Activated gamma-delta T cell treated with Interleukin-2 at 50 U/mL for 16 hours (primary cell): Measurements from ENCODE around the gene TMEM125.
A peak's percentile ranks its signal among the peaks of the same experiment; 100 is the strongest.

Source experiments
- DNase-seq: peaks from one replicate; pipeline ENCODE4 v3.0.0-alpha.2; 2020

The TMEM125 gene

DNA sequence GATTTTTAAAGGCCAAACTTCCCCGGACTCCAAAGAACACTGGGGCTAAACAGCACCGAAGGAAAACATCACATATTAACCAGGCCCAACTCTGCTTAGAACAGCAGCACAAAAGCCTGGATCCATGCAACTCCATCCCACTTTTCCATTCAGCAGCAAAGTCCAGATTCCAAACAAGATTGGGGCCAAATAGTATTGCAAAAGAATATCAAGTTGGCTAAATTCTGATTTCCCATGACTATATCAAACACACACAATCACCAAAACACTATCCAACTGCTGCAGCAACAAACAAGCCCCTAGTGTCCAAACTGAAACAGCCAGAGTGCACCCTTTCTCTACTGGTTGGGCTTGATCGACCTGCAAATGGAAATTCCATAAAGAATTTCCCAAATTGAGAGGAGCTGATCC, 19.4 kb upstream of the TMEM125 start:
- DNase-seq: no peak

- no peak for DNase-seq
Measured at GRCh38 chr1:43251024-43251423, 18.8 kb upstream of the TMEM125 start.

DNA sequence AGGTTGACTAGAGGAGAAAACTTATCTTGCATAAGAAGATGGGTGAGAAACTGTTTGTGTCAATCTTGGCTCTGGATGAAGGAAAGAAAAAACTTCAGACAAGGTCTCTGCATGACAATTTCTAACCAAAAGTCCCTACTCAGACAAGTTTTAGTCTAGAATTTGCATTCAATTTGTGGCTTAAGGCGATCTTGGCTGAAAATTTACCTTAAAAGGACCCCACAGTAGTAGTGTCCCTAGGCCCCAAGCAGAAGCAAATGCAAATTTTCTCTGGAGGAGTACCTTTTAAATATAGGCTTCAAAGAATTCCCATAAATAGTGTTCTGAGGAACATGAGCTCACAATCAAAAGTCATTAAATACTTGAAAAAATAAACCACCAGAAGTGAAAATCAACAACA, 17.6 kb upstream of the TMEM125 start:
- no peak for DNase-seq

- DNase-seq: no peak
Measured at GRCh38 chr1:43253173-43253572, 16.6 kb upstream of the TMEM125 start.

DNA sequence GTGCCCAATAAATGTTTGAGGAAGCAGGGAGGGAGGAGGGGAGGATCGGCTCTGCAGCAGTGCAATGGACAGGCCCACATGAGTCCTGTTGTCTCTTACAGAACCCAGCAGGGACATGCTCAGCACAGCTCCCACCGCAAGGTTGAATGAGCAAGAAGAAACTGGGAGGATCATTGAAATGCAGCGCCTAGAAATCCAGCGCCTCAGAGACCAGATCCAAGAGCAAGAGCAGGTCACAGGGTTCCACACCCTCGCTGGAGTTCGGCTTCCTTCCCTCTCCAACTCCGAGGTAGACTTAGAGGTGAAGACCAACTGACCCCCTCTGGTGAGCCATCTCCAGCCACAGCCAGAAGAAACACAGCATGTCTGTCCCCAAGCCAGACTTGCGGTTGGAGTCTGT, 15.9 kb upstream of the TMEM125 start:
- DNase-seq: no peak

- no peak for DNase-seq
Measured at GRCh38 chr1:43255438-43256210, 14.2 kb upstream of the TMEM125 start.

DNA sequence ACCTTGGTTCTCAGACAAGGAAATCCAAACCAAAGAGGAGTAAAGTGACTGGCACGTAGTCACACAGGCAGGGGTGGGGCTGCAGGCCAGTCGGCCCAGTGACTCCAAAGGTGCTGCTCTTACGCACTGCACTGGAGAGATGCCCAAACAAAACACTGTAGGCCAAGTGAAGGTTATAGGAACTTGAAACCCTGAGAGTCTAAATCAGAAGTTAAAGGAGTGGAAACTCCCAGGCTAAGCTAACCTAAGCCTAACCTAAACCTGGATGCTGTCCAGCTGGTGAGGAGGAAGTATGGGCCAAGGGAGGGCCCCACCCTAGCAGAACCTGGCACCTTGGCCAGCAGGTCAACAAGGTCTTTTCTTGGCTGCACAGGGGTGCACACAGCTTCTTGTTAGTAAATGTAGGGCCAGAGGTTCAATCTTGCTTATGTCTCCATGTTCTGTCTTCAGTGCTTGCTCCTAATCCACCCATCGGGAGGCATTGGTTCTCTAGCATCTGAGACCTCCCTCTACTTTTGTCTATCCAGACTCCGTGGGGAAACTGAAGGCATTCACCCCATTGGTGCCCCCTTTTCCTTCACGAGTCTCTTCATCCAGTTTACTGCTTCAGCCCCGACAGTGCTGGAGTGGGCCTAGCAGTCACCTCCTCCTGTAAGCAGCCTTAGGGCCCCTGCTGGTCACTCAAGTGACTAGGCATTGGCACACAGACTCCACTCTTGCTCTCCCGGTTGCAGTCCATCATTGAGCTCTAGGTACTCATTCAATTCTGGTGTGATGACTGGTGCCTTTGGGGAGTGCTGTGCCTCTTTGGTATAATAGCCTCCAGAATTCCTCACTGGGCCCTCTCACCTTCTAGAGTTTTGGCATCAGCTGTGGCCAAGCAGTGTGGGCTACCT, 12.9 kb upstream of the TMEM125 start:
- no peak for DNase-seq

DNA sequence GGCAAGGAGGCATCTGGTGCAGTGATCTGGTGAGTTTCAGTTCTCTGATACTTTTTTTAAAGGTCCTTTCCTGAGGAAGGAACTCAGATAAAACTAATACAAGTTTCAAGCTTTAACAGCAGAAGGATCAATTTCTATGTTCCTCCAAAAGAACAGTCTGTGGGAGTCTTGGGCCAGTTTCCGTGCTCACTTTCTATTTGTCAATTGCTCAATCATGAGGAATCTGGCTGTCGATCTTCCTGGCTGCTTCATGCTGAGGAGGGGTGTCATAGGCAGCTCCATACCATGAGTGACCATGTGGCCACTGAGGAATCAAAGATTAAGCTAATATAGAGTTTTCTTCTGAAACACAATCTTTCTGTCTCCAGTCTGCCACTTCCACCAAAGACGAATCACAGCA, 11.4 kb upstream of the TMEM125 start:
- DNase-seq: no peak

- DNase-seq: no peak
Measured at GRCh38 chr1:43265431-43265830, 4.4 kb upstream of the TMEM125 start.

GRCh38 chr1:43266881-43267280, 2.9 kb upstream of the TMEM125 start:
- DNase-seq: no peak

DNA sequence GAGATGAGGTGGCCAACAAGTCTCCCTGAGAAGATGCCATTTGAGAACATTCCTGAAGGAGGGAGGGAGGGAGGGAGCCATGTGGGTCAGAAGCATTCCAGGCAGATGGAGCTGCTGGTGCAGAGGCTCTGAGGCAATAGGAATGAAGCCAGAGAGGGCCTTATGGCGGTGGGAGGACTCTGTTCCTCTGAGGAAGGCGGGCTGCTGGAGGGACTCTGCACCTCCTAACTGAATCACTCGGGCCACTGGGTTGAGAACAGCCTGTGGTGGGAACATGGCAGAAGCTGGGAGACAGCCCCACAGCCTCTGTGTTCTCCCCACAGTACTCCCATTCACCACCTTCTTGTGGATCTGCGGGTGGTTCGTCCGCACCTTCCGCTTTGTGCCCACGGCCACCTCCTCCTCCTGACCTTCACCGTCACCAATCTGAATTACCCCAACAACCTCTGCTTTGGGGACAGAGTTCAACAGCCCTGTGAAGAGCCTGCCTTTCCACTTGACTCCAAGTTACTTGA, 2.4 kb upstream of the TMEM125 start:
- DNase-seq: no peak

- DNase-seq: no peak
Measured at GRCh38 chr1:43267818-43268425, 1.9 kb upstream of the TMEM125 start.

DNA sequence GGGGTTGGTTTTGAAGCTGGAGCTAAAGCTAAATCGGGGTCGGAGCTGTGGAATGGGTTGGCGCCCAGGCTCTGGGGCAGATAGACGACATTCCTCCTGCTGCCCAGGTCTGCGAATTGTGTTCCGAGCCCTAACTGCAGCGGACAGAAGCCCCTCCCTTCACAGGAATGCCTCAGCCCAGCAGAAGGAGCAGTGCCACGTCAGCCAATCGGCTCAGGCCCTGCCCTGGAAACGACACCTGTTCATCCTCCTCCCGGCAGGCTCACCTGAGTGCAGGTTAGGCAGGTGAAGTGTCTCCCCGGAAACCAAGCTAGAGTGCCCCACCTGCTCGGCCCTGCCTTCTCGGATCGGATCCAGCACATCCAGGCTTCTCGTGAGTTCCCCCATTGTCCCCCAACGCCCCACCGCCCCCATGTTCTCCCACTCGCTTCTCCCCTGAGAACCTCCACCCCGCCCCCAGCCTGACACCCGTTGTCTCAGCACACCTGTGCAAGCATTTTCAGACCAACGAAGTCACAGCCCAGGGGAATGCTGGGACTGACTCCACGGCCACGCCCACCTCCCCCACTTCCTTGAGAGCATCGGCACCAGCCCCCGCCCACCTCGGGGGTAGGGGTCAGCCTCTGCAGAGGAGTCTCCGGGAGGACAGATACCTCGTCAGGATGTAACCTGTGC, 775 bp downstream of the TMEM125 start:
- no peak for DNase-seq

DNA sequence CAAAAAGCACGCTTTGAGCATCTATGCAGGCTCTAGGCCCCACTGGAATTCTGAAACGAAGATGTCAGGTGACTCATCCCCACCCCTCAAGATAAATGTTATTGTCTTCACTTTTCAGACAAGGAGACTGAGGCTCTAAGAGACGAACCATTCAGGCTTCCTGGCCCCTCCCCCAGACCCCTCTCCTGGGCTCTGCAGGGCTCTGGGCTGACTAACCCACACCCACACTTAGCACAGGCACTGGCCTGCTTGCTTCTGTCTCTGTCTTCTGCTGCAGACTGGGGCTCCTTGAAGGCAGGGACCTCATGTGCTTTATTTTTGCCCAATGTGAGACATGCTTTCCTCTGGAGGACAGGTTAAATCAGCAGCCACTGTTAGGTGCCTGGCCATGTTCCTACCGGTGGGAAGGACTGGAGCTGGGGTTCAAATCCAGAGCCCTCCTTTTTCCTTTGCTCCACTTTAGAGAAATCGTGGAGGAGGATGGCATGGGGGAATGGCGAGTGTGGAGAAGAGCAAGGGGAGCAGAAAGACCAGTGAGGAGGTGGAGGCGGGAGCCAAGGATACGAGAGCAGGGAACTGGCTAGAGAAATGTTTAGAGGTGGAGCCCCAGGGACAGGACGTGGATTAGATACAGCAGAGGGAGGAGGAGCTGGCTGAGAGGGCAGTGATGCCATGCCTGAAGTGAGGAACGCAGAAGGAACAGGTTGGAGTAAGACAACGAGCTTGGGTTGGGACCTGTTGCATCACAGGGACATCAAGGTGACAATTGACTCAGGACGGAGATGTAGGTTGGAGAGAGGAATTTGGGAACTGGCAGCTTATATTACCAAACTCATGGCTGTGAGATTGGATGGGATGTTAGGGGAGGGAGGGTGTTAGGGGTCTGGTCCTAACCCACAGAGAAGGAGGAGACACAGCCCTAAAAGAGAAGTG, 1.7 kb downstream of the TMEM125 start:
- no peak for DNase-seq

- no peak for DNase-seq
Measured at GRCh38 chr1:43272161-43272560, 2.4 kb downstream of the TMEM125 start.

DNA sequence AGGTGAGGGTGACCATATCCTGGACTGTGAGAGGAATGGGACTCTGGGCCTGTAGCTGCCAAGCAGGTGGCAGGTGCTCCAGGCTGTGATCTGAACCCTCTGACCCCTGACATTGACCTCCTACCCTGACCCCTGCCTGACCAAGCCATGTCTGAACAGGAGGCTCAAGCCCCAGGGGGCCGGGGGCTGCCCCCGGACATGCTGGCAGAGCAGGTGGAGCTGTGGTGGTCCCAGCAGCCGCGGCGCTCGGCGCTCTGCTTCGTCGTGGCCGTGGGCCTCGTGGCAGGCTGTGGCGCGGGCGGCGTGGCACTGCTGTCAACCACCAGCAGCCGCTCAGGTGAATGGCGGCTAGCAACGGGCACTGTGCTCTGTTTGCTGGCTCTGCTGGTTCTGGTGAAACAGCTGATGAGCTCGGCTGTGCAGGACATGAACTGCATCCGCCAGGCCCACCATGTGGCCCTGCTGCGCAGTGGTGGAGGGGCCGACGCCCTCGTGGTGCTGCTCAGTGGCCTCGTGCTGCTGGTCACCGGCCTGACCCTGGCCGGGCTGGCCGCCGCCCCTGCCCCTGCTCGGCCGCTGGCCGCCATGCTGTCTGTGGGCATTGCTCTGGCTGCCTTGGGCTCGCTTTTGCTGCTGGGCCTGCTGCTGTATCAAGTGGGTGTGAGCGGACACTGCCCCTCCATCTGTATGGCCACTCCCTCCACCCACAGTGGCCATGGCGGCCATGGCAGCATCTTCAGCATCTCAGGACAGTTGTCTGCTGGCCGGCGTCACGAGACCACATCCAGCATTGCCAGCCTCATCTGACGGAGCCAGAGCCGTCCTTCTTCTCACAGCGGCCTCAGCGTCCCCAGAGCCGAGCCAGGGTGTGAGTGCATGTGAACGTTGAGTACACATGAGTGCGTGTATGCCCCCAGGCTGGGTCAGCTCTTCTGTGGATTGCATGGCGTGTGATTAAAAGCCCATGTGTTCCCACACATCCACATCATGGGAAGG, 3.1 kb downstream of the TMEM125 start:
- DNase-seq: no peak

GRCh38 chr1:43273708-43274107, 3.9 kb downstream of the TMEM125 start:
- no peak for DNase-seq

- DNase-seq: peak; percentile 9
Measured at GRCh38 chr1:43274125-43274803, 4.5 kb downstream of the TMEM125 start.

DNA sequence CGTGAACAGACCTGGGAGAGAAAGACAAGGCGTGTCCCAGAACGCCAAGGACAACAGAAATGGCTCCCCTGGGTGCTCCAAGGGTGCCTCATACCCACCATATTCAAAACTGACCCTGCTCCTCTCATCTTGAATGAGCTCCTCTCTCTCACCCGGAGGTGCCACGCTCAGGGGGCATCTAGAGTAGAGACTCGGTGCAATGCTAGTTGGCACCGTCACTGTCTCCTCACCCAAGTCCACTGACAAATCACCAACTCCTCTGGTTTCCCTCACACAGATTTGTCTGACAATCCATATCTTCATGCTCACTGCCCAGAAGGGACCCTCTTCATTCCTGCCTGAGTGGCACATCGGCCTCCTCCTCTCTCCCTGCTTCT, 5.0 kb downstream of the TMEM125 start:
- no peak for DNase-seq
